DMS114 treated with DMSO at 0.1 percent for 48 hours (cell line): ENCODE measurements around the gene SPATC1L.

Experiments used
- DNase-seq: peaks from one replicate; lab custom pipeline; 2025; ENCODE audit not compliant: unreplicated experiment; lab: John Stamatoyannopoulos, UW

Gene SPATC1L

DNA sequence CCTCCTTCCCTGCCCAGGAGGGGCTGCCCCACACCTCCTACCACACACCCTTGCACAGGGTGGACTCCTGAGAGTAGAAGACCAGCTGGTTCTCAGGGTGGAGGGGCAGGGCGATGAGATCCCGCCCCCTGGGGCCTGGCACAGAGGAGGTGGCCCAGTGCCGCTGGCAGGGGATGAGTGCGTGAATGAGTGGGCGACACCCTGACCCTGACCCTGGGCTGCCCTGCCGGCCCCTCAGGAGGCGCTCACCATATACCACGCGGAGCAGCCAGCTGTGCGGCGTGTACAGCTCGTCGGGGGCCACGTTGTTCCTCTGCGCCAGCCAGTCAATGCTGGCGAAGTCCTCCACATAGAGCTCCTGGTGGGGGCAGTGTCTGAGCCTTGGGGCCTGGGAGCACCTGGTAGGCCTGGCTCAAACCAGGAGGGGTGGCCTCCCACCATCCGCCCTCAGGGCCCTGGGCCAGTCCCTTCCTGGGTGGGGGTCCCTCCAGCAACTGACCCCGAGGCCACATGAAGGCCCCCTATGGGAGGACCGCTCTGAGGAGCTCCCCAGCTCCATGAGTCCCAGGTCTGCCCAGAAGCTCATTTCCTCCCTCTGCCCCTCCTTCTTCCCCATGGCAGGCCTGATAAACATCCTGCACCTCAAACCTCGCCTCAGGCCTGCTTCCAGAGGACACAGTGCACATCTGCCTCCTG is 31.3 kb upstream of the SPATC1L start:
- no peak for DNase-seq

GRCh38 chr21:46214478-46215340 is 30.4 kb upstream of the SPATC1L start:
- no peak for DNase-seq

DNA sequence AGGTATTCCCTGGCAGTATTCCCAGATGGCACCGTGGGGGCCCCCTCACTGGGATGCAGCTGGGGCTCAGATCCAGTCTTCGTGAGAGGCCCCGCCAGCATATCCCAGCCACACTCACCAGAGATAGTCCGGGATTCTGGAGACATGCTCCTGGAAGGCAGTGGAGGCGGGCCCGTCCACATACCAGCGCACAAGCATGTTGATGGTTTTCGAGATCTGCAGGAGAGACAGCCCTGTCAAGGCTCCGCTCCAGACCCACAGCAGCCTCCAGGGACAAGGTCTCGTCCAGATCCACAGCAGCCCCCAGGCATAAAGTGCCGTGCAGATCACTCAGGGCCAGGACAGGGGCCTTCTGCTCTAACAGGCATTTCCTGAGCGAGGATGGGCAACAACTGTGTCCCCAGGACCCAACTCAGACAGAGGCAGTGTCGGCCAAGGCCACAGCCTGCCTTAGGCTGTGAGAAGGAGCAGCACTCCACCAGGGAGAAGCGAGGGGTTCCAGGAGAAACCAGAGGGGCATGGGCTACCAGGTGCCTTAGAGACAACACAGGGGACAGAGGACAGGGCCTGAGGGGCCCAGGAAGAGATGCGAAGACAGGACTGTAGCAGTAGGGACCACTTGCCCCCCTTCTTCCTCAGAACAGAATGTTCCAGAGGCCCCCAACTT is 29.5 kb upstream of the SPATC1L start:
- DNase-seq, result no peak

DNA sequence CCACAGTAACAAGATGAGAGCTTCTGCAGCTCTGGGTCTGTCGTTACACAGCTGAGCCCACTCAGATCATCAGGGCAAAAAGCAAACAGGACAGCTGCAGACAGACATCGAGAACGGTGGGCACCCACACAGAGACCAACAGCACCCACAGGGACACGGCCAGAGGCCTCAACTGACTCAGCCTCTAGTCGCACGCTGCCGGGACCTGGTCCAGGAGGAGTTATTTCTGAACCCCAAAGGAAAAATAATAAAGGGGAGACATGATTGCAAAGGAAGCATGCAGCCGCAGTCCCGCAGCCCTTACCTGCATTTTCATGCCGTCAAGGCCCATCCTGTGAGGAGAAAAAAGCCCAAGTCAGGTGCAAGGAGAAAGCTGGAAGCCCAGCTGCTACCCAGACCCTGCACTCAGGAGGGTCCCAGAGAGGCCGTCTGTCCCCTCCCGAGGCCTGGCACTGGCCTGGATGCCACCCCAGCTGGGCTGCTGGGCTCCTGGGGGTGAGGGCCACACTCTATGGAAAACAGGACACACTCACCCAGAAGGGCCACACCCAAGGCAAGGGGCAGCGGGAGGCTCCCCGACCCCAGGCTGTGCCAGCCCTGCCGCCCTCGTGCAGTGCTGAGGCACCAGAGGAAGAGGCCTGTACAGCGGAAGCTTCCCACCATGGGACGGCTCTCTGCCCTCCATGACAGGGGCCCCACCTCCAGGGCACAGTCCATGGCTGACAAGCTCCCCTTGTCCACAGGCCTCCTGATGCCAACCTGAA is 28.6 kb upstream of the SPATC1L start:
- no peak for DNase-seq

DNA sequence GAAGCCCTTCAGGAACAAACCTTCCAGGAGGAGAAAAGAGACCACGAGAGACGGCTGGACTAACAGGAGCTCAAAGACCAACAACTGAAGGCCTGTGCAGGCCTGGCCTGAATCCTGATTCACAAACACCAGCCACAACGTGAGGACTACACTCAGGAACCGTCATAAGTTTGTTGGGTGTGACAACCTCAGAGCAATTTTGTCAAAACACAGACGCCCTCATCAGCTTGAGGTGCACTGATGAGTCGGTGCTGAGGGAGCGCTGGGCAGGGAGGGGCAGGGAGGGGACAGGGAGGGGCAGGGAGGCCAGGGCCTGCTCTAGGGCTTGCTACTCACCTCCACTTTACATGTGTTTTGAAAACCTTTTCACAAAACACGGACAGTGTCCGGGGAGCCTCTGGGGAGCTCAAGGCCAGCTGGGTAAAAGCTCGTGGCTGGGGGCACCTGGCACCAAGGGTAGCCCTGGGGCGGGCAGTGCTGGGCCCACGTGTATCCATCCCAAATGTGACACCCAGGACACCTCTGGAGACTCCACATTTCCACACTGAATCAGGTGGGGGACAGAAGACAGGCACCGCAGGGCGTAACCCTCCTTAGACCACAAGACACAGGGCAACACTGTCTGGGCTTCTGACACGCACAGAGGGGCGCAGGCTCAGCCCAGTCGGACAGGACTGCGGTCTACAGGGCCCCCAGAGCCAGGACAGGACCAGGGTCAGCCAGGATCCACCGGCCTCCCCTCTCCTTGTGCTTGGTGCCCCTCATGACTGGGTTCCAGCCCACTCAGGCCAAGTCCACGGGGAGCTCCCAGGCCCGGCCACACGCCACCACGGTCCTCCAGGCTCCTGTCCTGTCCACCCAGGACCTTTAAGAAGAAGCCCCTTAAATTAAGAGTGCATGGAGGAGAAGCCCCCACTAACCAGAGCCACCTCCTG is 27.8 kb upstream of the SPATC1L start:
- DNase-seq, result no peak

DNA sequence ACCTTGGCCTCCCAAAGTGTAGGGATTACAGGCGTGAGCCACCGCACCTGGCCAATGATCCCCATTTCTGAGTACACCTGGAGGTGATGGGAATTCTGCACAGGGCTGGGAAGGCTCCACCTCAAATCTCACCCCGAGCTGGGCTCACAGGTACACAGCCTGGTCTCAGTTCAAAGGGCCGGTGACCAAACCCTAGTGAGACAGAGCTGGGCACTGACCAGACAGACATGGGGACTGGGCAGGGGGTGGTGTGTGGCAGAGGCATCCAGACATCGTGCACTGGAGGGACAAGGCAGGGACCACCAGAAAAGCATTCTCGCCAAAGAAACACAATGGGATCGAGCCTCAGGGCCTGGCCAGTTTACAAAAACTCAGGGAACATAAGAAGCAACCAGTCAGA is 27.1 kb upstream of the SPATC1L start:
- no peak for DNase-seq

DNA sequence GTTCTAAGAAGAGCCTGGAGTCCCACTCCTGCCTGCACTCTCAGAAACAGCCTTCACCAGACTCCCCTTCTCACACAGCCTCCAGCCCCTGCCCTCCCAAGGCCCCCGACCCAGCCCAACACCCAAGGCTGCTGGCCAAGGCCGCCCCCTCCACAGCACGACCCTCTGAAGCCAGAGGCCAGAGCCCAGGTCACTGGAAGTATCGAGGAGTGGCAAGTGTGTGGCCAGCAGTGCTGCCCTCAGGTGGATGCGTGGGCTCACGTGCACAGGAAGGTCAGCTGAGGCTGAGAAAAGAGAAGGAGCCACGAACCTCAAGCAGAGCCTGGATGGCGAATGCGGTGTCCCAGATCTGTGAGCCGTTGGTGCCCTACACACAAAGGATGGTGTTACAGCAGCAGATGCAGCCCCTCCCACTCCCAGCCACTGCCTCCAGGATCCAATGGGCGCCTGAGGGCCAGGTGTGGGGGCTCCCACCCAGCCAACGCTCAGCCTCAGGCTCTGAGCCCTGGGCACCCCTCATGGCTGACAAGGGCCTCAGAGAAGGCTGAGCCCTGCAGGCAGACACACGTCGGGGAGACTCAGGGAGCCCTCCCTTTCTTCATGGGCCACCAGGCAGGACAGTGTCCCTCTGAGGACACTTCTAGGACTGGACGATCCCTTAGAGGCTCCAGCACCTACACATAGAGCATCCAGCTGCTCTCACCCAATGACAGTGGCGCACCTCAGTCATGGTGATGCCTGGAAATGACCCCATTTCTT is 26.3 kb upstream of the SPATC1L start:
- DNase-seq, result no peak

- no peak for DNase-seq
These were observed 24.8 kb upstream of the SPATC1L start for GRCh38 chr21:46208761-46209721.

GRCh38 chr21:46207920-46208591 is 23.8 kb upstream of the SPATC1L start:
- DNase-seq, result no peak

- DNase-seq, result no peak
These were observed 23.0 kb upstream of the SPATC1L start for GRCh38 chr21:46207006-46207919.

- DNase-seq, result no peak
These were observed 22.1 kb upstream of the SPATC1L start for GRCh38 chr21:46206163-46207005.

DNA sequence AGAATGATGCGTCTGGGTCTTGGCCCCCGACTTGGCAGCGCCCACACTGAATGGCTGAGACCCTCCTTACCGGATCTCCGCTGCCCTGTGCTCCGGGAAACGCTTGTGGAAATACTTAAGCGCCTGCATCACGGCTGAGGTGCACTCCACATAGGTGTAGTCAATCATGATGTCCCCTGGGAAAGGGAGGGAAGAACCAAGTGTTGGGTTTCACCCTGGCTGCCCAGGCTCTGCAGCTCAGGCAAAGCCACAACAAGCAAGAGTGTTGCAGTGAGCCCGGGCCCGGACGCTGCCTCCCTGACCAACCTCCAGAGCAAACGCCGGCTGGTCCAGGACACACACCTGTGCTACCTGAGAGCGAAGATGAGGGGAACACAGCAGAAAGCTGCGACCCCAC is 21.5 kb upstream of the SPATC1L start:
- no peak for DNase-seq

DNA sequence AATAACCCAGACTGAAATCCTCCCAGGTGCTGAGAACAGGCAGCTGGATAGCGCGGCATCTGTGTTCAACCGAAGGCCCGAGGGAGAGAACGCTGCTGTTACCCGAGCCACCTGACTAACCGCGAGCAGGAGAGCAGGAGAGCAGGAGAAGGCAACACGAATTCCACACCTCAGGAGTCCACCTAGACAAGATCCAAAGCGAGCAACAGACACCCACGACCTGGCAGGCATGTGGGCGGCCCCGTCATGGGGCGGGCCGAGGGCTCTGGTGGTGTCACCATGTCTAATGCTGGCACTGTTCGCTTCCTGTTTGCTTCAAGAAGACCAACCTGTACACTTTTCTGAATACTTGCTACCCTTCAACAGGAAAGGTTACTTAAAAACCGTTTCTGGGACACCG is 20.9 kb upstream of the SPATC1L start:
- DNase-seq, result no peak

- no peak for DNase-seq
These were observed 18.9 kb upstream of the SPATC1L start for GRCh38 chr21:46203203-46203600.

- no peak for DNase-seq
These were observed 18.4 kb upstream of the SPATC1L start for GRCh38 chr21:46202592-46203202.
